Tibial nerve (tissue), 4 donors: ENCODE data around the gene CMPK2. TPM values are rescaled to one million over a fixed set of nuclear protein-coding genes. Genes with fewer than 3 reads are reported as not detected.
"Not testable (repeated sequence)": the region's sequence is repeated elsewhere in the genome, so short reads cannot be mapped to it uniquely, and the experiment has no call there.

Experiments used
- DNase-seq, 2 donors: peaks; one replicate each; pipeline ENCODE4 v3.0.0-alpha.2; 2019; ENCODE audit warnings: low spot score in 2 of 2
- H3K27ac ChIP-seq, 4 donors: fragments of 200-600 bp; sonication (generic) in 3 of 4; one replicate each; pipeline ENCODE4 v1.5.1; 2017 to 2019; ENCODE audit warnings: mild to moderate bottlenecking in 1 of 4
- H3K27me3 ChIP-seq, 2 donors: fragments of 200-600 bp; sonication (generic) in 1 of 2; one replicate each; pipeline versions ENCODE4 v1.5.1 to v1.6.0; 2017 to 2019
- H3K36me3 ChIP-seq, 3 donors: fragments of 200-600 bp; sonication (generic); one replicate each; pipeline ENCODE4 v1.5.1; 2018 to 2019
- H3K4me1 ChIP-seq, 4 donors: fragments of 200-600 bp; sonication (generic) in 3 of 4; one replicate each; pipeline ENCODE4 v1.5.1; 2017 to 2019
- H3K4me3 ChIP-seq, 4 donors: fragments of 200-600 bp; sonication (generic) in 3 of 4; one replicate each; pipeline ENCODE4 v1.5.1; 2017 to 2019; ENCODE audit warnings: mild to moderate bottlenecking in 1 of 4, moderate library complexity in 1 of 4
- H3K9me3 ChIP-seq, 4 donors: fragments of 200-600 bp; sonication (generic) in 3 of 4; one replicate each; pipeline ENCODE4 v1.5.1; 2017 to 2019
- CTCF ChIP-seq, 5 experiments: fragments of 200-600 bp in 3 of 5; fragments of 450-650 bp in 2 of 5; sonication (generic) in 3 of 5; IDR thresholded peaks; one replicate each; pipeline ENCODE4 v1.5.1; 2016 to 2019; ENCODE audit warnings: antibody characterized with exemption in 5 of 5, mild to moderate bottlenecking in 3 of 5, moderate library complexity in 2 of 5
- EP300 ChIP-seq, 2 donors: sonication (generic); formaldehyde crosslinking; IDR thresholded peaks; one replicate each; pipeline ENCODE4 v1.6.1; 2017; ENCODE audit warnings: antibody characterized with exemption in 2 of 2, mild to moderate bottlenecking in 1 of 2
- POLR2A ChIP-seq, 2 donors: fragments of 450-650 bp; IDR thresholded peaks; one replicate each; pipeline ENCODE4 v1.6.1; 2017; ENCODE audit warnings: antibody characterized with exemption in 2 of 2, mild to moderate bottlenecking in 2 of 2, moderate library complexity in 2 of 2
- WGBS, 2 donors: methylation state at CpG; one replicate each; pipeline ENCODE4 v1.1.5; 2018; 5-methylcytosine and 5-hydroxymethylcytosine counted together
- total RNA-seq, 4 donors: library from RNA; depleted of rRNA; stranded (reverse); fragments of >200 nt; gene quantifications; one replicate each; pipeline ENCODE4 v1.1.0, GENCODE V29; 2016

Gene CMPK2
- total RNA-seq, 4 donors from 2014 or later: 4.5 to 11.4 (median 7.4) TPM

- H3K27ac ChIP-seq: no peak overlapping the region
- DNase-seq: no peak
- no peak overlapping the region for H3K4me3 ChIP-seq
- no peaks in the 10 kb centered on the region for H3K36me3 ChIP-seq
- peaks cover 0 to 16% (median 0%) of the 10 kb centered on the region in 4 donors for H3K4me1 ChIP-seq
- TF ChIP-seq POLR2A (IDR thresholded peaks at IDR 0.05) (no peak), EP300 (IDR thresholded peaks at IDR 0.05) (no peak), CTCF (IDR thresholded peaks at IDR 0.05) (no peak)
- H3K9me3 ChIP-seq: no peaks in the 10 kb centered on the region
- no peaks in the 10 kb centered on the region for H3K27me3 ChIP-seq
Measured at GRCh38 chr2:6911721-6912120, 46.0 kb upstream of the CMPK2 start.

- H3K27ac ChIP-seq: peak overlapping the region in 1 of 4 donors; percentile 40
- H3K4me3 ChIP-seq: no peak overlapping the region
- no peaks in the 10 kb centered on the region for H3K4me1 ChIP-seq
- no peaks in the 10 kb centered on the region for H3K27me3 ChIP-seq
- H3K9me3 ChIP-seq: no peaks in the 10 kb centered on the region
- DNase-seq: no peak
- H3K36me3 ChIP-seq: no peaks in the 10 kb centered on the region
- 75 to 80% methylated on average over 8 of the region's 8 CpGs for WGBS, 2 donors
- TF ChIP-seq CTCF (IDR thresholded peaks at IDR 0.05): no peak
- no peak for TF ChIP-seq EP300 (IDR thresholded peaks at IDR 0.05)
- TF ChIP-seq POLR2A (IDR thresholded peaks at IDR 0.05): no peak
Measured at GRCh38 chr2:6909431-6910385, 44.0 kb upstream of the CMPK2 start.

GRCh38 chr2:6908291-6908690 is 42.6 kb upstream of the CMPK2 start:
- H3K27me3 ChIP-seq: no peaks in the 10 kb centered on the region
- no peaks in the 10 kb centered on the region for H3K9me3 ChIP-seq
- H3K27ac ChIP-seq: no peak overlapping the region
- no peaks in the 10 kb centered on the region for H3K36me3 ChIP-seq
- WGBS, 2 donors: 83% methylated on average over 2 of the region's 2 CpGs
- DNase-seq: no peak
- no peak overlapping the region for H3K4me3 ChIP-seq
- TF ChIP-seq POLR2A (IDR thresholded peaks at IDR 0.05) (no peak), EP300 (IDR thresholded peaks at IDR 0.05) (no peak), CTCF (IDR thresholded peaks at IDR 0.05) (no peak)
- H3K4me1 ChIP-seq: no peaks in the 10 kb centered on the region

GRCh38 chr2:6906165-6906741 is 40.5 kb upstream of the CMPK2 start:
- Histone ChIP-seq H3K4me3 (no peak overlapping the region), H3K27ac (no peak overlapping the region), H3K36me3 (no peaks in the 10 kb centered on the region), H3K4me1 (no peaks in the 10 kb centered on the region), H3K9me3 (peaks cover 0 to 3% (median 0%) of the 10 kb centered on the region in 4 donors), H3K27me3 (no peaks in the 10 kb centered on the region)
- no peak for DNase-seq
- WGBS, 2 donors: 86 to 94% methylated on average over 1 of the region's 1 CpG
- TF ChIP-seq POLR2A (IDR thresholded peaks at IDR 0.05) (no peak), EP300 (IDR thresholded peaks at IDR 0.05) (no peak), CTCF (IDR thresholded peaks at IDR 0.05) (no peak)

- DNase-seq: no peak
- 92 to 98% methylated on average over 1 of the region's 1 CpG for WGBS, 2 donors
- Histone ChIP-seq H3K4me1 (no peaks in the 10 kb centered on the region), H3K4me3 (no peak overlapping the region), H3K9me3 (peaks cover 0 to 3% (median 0%) of the 10 kb centered on the region in 4 donors), H3K27me3 (no peaks in the 10 kb centered on the region), H3K36me3 (no peaks in the 10 kb centered on the region), H3K27ac (no peak overlapping the region)
- no peak for TF ChIP-seq EP300 (IDR thresholded peaks at IDR 0.05)
- TF ChIP-seq POLR2A (IDR thresholded peaks at IDR 0.05): no peak
- no peak for TF ChIP-seq CTCF (IDR thresholded peaks at IDR 0.05)
Measured at GRCh38 chr2:6905668-6906067, 40.0 kb upstream of the CMPK2 start.

GRCh38 chr2:6902581-6902980 is 36.9 kb upstream of the CMPK2 start:
- H3K36me3 ChIP-seq, H3K4me3 ChIP-seq, H3K27me3 ChIP-seq, H3K9me3 ChIP-seq, DNase-seq, H3K4me1 ChIP-seq, H3K27ac ChIP-seq: not testable (repeated sequence)
- whole genome bisulfite sequencing, 2 donors: 91 to 93% methylated on average over 2 of the region's 2 CpGs
